ENCODE data around the gene ITPR1. TPM values are rescaled to one million over a fixed set of nuclear protein-coding genes. Genes with fewer than 3 reads are reported as not detected.

Gene ITPR1
- total and polyA plus RNA-seq, 12 donors: 9.7 to 40.3 (median 18.8) TPM

GRCh38 chr3:4495294-4496086 lies 2.3 kb downstream of the ITPR1 start:
- DNase-seq (no peak), ATAC-seq (no peak)
- no peak for TF ChIP-seq CTCF (IDR thresholded peaks at IDR 0.05)
- Histone ChIP-seq H3K27me3 (no peaks in the 10 kb centered on the region), H3K4me1 (peaks cover 0 to 53% (median 39%) of the 10 kb centered on the region in 9 donors), H3K4me3 (peak overlapping the region in 9 of 10 donors; percentile 5 to 93 (median 76)), H3K36me3 (peaks cover 0 to 31% (median 0%) of the 10 kb centered on the region in 9 donors), H3K27ac (peak overlapping the region in 8 of 10 donors; percentile 31 to 88 (median 64)), H3K9me3 (no peaks in the 10 kb centered on the region)
- WGBS, 2 donors: 58 to 66% methylated on average over 3 of the region's 3 CpGs
- intact Hi-C loops (cut with DNase I): loop anchor here in 8 of 10 donors (5.0 to 10.0 kb wide), 4 partner anchors 87 to 141 kb away; no protein-coding TSS in a partner anchor

GRCh38 chr3:4496087-4496452 lies 2.9 kb downstream of the ITPR1 start:
- ATAC-seq (no peak), DNase-seq (no peak)
- Histone ChIP-seq H3K4me1 (peaks cover 0 to 53% (median 39%) of the 10 kb centered on the region in 9 donors), H3K4me3 (peak overlapping the region in 7 of 10 donors; percentile 0 to 93 (median 79)), H3K27ac (peak overlapping the region in 2 of 10 donors; percentile 60 to 80), H3K9me3 (no peaks in the 10 kb centered on the region), H3K36me3 (peaks cover 0 to 37% (median 0%) of the 10 kb centered on the region in 9 donors), H3K27me3 (no peaks in the 10 kb centered on the region)
- no peak for TF ChIP-seq CTCF (IDR thresholded peaks at IDR 0.05)
- WGBS, 2 donors: 72 to 76% methylated on average over 3 of the region's 3 CpGs
- intact Hi-C loops (cut with DNase I): loop anchor here in 8 of 10 donors (5.0 to 10.0 kb wide), 4 partner anchors 86 to 141 kb away; no protein-coding TSS in a partner anchor

- H3K9me3 ChIP-seq: no peaks in the 10 kb centered on the region
- ATAC-seq (no peak), DNase-seq (no peak)
- intact Hi-C loops (cut with DNase I): loop anchor here in 8 of 10 donors (5.0 to 10.0 kb wide), 4 partner anchors 85 to 142 kb away; no protein-coding TSS in a partner anchor
- 58 to 61% methylated on average over 5 of the region's 5 CpGs for WGBS, 2 donors
- H3K27me3 ChIP-seq: no peaks in the 10 kb centered on the region
- no peak overlapping the region for H3K4me3 ChIP-seq
- peaks cover 0 to 48% (median 0%) of the 10 kb centered on the region in 9 donors for H3K36me3 ChIP-seq
- TF ChIP-seq CTCF (IDR thresholded peaks at IDR 0.05): no peak
- H3K27ac ChIP-seq: no peak overlapping the region
- peaks cover 0 to 44% (median 30%) of the 10 kb centered on the region in 9 donors for H3K4me1 ChIP-seq
These were observed 4.0 kb downstream of the ITPR1 start for GRCh38 chr3:4497005-4497692.

GRCh38 chr3:4497843-4498324 lies 4.7 kb downstream of the ITPR1 start:
- peaks cover 0 to 49% (median 0%) of the 10 kb centered on the region in 9 donors for H3K36me3 ChIP-seq
- no peak overlapping the region for H3K27ac ChIP-seq
- H3K27me3 ChIP-seq: no peaks in the 10 kb centered on the region
- WGBS, 2 donors: 41 to 57% methylated on average over 1 of the region's 1 CpG
- H3K4me1 ChIP-seq: peaks cover 0 to 44% (median 32%) of the 10 kb centered on the region in 9 donors
- DNase-seq (no peak), ATAC-seq (no peak)
- no peak for TF ChIP-seq CTCF (IDR thresholded peaks at IDR 0.05)
- H3K9me3 ChIP-seq: no peaks in the 10 kb centered on the region
- no peak overlapping the region for H3K4me3 ChIP-seq
- intact Hi-C loops (cut with DNase I): loop anchor here in 8 of 10 donors (5.0 to 10.0 kb wide), 4 partner anchors 84 to 143 kb away; no protein-coding TSS in a partner anchor

Data from heart right ventricle (tissue), 16 donors.